Right atrium auricular region (tissue), 2 donors: ENCODE results near the gene PCDHB4. TPM values are rescaled to one million over a fixed set of nuclear protein-coding genes. Genes with fewer than 3 reads are reported as not detected.
"Not testable (repeated sequence)": the region's sequence is repeated elsewhere in the genome, so short reads cannot be mapped to it uniquely, and the experiment has no call there.

Source experiments
- DNase-seq: peaks from one replicate; pipeline ENCODE4 v3.0.0-alpha.2; 2019; ENCODE audit warnings: low spot score
- H3K27ac ChIP-seq, 2 donors: fragments of 200-600 bp; sonication (generic); 1 replicate in 1 of 2; 2 replicates in 1 of 2; pipeline ENCODE4 v1.5.1; 2016 to 2019
- H3K27me3 ChIP-seq, 2 donors: fragments of 200-600 bp; sonication (generic); one replicate each; pipeline versions ENCODE4 v1.5.1 to v1.6.0; 2017 to 2019
- H3K36me3 ChIP-seq: fragments of 200-600 bp; sonication (generic); one replicate; pipeline ENCODE4 v1.5.1; 2016
- H3K4me1 ChIP-seq, 2 donors: fragments of 200-600 bp; sonication (generic); one replicate each; pipeline versions ENCODE4 v1.5.1 to v1.6.0; 2017 to 2019
- H3K4me3 ChIP-seq, 2 donors: fragments of 200-600 bp; sonication (generic); 1 replicate in 1 of 2; 2 replicates in 1 of 2; pipeline ENCODE4 v1.5.1; 2017 to 2019; ENCODE audit warnings: mild to moderate bottlenecking in 1 of 2, moderate library complexity in 1 of 2
- H3K9me3 ChIP-seq, 2 donors: fragments of 200-600 bp; sonication (generic); one replicate each; pipeline ENCODE4 v1.5.1; 2019
- total RNA-seq, 2 donors: library from RNA; depleted of rRNA; stranded (reverse); fragments of >200 nt; gene quantifications; one replicate each; pipeline ENCODE4 v1.1.0, GENCODE V29; 2016
- TF ChIP-seq, protein P1 (sequence below), 2 donors: fragments of 200-600 bp; sonication (generic); IDR thresholded peaks; one replicate each; pipeline ENCODE4 v1.5.1; 2019; ENCODE audit warnings: antibody characterized with exemption in 2 of 2

Gene PCDHB4
- total RNA-seq, 2 donors from 2014 or later, result 1.6 to 2.6 TPM

DNA sequence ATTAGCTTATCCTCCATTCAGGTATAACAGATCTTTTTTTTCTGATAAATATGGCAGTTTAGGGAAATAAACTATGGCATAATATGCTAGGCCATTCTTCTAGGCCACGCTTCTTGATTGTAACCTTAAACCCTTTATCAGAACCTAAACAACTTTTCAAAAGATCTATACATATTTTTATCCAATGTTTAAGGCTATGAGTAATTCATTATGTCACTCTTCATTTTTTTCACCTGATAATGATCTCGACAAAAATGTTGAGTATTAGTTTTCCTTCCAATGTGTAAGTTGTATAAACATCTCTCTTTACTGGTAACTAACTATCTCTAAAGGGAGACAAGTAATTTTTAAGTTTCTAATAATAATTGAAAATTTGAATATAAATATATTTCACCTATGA, 2.4 kb upstream of the PCDHB4 start:
- Histone ChIP-seq H3K36me3 (no peaks in the 10 kb centered on the region), H3K4me3 (no peak overlapping the region), H3K9me3 (peaks cover 5 to 45% of the 10 kb centered on the region in 2 donors), H3K27me3 (no peaks in the 10 kb centered on the region), H3K4me1 (no peaks in the 10 kb centered on the region), H3K27ac (no peak overlapping the region)
- DNase-seq, result no peak
- TF ChIP-seq, protein P1, sequence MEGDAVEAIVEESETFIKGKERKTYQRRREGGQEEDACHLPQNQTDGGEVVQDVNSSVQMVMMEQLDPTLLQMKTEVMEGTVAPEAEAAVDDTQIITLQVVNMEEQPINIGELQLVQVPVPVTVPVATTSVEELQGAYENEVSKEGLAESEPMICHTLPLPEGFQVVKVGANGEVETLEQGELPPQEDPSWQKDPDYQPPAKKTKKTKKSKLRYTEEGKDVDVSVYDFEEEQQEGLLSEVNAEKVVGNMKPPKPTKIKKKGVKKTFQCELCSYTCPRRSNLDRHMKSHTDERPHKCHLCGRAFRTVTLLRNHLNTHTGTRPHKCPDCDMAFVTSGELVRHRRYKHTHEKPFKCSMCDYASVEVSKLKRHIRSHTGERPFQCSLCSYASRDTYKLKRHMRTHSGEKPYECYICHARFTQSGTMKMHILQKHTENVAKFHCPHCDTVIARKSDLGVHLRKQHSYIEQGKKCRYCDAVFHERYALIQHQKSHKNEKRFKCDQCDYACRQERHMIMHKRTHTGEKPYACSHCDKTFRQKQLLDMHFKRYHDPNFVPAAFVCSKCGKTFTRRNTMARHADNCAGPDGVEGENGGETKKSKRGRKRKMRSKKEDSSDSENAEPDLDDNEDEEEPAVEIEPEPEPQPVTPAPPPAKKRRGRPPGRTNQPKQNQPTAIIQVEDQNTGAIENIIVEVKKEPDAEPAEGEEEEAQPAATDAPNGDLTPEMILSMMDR (IDR thresholded peaks at IDR 0.05), result no peak

GRCh38 chr5:141121985-141122384, 367 bp downstream of the PCDHB4 start:
- TF ChIP-seq, protein P1 (IDR thresholded peaks at IDR 0.05), result no peak
- Histone ChIP-seq H3K36me3 (no peaks in the 10 kb centered on the region), H3K4me3 (peak overlapping the region; percentile 19 to 25), H3K4me1 (no peaks in the 10 kb centered on the region), H3K27me3 (no peaks in the 10 kb centered on the region), H3K27ac (no peak overlapping the region), H3K9me3 (peaks cover 5 to 18% of the 10 kb centered on the region in 2 donors)
- DNase-seq, result no peak

DNA sequence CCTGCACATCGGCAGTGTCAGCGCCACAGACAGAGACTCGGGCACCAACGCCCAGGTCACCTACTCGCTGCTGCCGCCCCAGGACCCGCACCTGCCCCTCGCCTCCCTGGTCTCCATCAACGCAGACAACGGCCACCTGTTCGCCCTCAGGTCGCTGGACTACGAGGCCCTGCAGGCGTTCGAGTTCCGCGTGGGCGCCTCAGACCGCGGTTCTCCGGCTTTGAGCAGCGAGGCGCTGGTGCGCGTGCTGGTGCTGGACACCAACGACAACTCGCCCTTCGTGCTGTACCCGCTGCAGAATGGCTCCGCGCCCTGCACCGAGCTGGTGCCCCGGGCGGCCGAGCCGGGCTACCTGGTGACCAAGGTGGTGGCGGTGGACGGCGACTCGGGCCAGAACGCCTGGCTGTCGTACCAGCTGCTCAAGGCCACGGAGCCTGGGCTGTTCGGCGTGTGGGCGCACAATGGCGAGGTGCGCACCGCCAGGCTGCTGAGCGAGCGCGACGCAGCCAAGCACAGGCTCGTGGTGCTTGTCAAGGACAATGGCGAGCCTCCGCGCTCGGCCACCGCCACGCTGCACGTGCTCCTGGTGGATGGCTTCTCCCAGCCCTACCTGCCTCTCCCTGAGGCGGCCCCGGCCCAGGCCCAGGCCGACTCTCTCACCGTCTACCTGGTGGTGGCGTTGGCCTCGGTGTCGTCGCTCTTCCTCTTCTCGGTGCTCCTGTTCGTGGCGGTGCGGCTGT, 1.9 kb downstream of the PCDHB4 start:
- not testable (repeated sequence) for H3K4me1 ChIP-seq, H3K27me3 ChIP-seq, H3K27ac ChIP-seq, H3K36me3 ChIP-seq, DNase-seq
- Histone ChIP-seq H3K4me3 (peak overlapping the region in 1 of 2 donors; percentile 3), H3K9me3 (peaks cover 5 to 14% of the 10 kb centered on the region in 2 donors)

DNA sequence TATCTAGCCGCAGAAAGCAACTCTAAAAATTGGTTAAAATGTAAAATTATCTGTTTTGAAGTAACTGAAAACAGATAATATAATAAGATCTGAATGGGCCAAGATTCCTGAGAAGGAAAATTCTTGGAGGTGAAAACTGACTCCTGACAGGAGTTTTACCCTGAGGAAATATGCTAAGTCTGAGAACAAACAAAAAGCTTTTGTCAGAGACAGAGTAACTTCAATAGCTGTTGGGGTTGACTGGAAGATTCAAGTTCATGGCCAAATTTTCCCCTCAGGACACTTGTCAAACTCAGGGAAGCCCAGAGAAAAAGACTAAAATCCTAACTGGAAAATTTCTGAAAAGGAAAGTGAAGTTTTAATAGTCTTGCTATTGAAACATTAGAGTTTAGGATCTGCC, 5.7 kb downstream of the PCDHB4 start:
- no peak overlapping the region for H3K27ac ChIP-seq
- peaks cover 0 to 19% of the 10 kb centered on the region in 2 donors for H3K9me3 ChIP-seq

DNA sequence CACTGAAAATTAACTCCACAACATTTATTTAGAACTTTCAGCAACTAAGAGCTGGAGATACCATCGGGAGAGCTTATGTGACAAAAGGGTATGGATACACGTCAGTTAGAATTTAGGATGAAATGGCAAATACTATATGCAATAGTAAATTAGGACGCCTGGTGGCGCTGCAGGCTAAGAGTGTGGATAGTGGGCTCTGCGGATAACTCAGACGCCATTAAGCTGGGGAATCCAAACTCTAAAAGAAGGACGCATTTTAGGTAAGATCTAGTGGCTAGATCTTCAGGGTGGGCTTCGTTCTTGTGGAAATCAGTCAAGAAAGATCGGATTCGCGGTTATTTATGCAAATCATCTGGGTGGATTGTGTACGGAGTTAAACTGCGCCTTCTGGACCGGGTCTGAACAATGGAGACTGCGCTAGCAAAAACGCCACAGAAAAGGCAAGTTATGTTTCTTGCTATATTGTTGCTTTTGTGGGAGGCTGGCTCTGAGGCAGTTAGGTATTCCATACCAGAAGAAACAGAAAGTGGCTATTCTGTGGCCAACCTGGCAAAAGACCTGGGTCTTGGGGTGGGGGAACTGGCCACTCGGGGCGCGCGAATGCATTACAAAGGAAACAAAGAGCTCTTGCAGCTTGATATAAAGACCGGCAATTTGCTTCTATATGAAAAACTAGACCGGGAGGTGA, 13.6 kb downstream of the PCDHB4 start, which contains the start of gene PCDHB5:
Gene PCDHB5, plus strand, starts transcription at position 177 of the 688 bp plus-strand sequence. Its CDS starts 229 bp downstream, at position 406.
- TF ChIP-seq, protein P1 (IDR thresholded peaks at IDR 0.05), result peak in 1 of 2 donors; percentile 60
- Histone ChIP-seq H3K4me1 (no peaks in the 10 kb centered on the region), H3K4me3 (peak within 1 kb of the TSS; percentile 26 to 47), H3K27ac (no peak within 1 kb of the TSS), H3K36me3 (no peaks in the 10 kb centered on the region), H3K9me3 (peaks cover 0 to 73% of the 10 kb centered on the region in 2 donors), H3K27me3 (no peaks in the 10 kb centered on the region)
- no peak for DNase-seq

More for the DNA sequence above, 5.7 kb downstream of the PCDHB4 start:
- TF ChIP-seq, protein P1 (IDR thresholded peaks at IDR 0.05), result no peak
- H3K27me3 ChIP-seq, result no peaks in the 10 kb centered on the region
- DNase-seq, result no peak
- no peaks in the 10 kb centered on the region for H3K36me3 ChIP-seq
- H3K4me1 ChIP-seq, result no peaks in the 10 kb centered on the region
- H3K4me3 ChIP-seq, result no peak overlapping the region

DNA sequence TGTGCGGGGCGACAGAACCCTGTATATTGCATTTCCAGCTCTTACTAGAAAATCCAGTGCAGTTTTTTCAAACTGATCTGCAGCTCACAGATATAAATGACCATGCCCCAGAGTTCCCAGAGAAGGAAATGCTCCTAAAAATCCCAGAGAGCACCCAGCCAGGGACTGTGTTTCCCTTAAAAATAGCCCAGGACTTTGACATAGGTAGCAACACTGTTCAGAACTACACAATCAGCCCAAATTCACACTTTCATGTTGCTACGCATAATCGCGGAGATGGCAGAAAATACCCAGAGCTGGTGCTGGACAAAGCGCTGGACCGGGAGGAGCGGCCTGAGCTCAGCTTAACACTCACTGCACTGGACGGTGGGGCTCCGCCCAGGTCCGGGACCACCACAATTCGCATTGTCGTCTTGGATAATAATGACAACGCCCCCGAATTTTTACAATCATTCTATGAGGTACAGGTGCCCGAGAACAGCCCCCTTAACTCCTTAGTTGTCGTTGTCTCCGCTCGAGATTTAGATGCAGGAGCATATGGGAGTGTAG, 14.2 kb downstream of the PCDHB4 start:
- TF ChIP-seq, protein P1 (IDR thresholded peaks at IDR 0.05), result no peak
- no peak for DNase-seq
- Histone ChIP-seq H3K4me1 (no peaks in the 10 kb centered on the region), H3K9me3 (peaks cover 0 to 73% of the 10 kb centered on the region in 2 donors), H3K4me3 (peak overlapping the region in 1 of 2 donors; percentile 47), H3K36me3 (no peaks in the 10 kb centered on the region), H3K27me3 (no peaks in the 10 kb centered on the region), H3K27ac (no peak overlapping the region)

GRCh38 chr5:141137346-141137745, 15.7 kb downstream of the PCDHB4 start:
- not testable (repeated sequence) for H3K4me3 ChIP-seq, DNase-seq, H3K4me1 ChIP-seq, H3K27ac ChIP-seq, H3K36me3 ChIP-seq, H3K27me3 ChIP-seq
- H3K9me3 ChIP-seq, result peaks cover 0 to 75% of the 10 kb centered on the region in 2 donors
